GM12878 (cell line): Measurements from ENCODE around the gene XPNPEP2. TPM values are rescaled to one million over a fixed set of nuclear protein-coding genes. Genes with fewer than 3 reads are reported as not detected.

Experiments used
- ATAC-seq: fragments of 200-7000 bp; cut with Tn5 transposase; 3 replicates; pipeline ENCODE4 v1.9.1; 2020; ENCODE audit warnings: mild to moderate bottlenecking, moderate library complexity
- BruUV-seq: library from RNA; stranded (reverse); fragments of 400-500 nt; replicated peaks from 2 replicates; lab custom pipeline; 2021; lab: Mats Ljungman, UMichigan
- CTCF ChIA-PET: fragments of 300-600 bp; sonication (Branson Sonifier 250); formaldehyde crosslinking; extraction: SDS; loops from one replicate; lab custom pipeline; 2021; ENCODE audit warnings: inconsistent platforms; lab: Yijun Ruan, JAX
- POLR2A ChIA-PET: fragments of 350-600 bp; formaldehyde crosslinking; extraction: SDS; loops from one replicate; lab custom pipeline; 2021; ENCODE audit warnings: inconsistent platforms; lab: Charles Lee
- RAD21 ChIA-PET: fragments of 300-600 bp; sonication (Branson Sonifier 250); formaldehyde crosslinking; loops from one replicate; lab custom pipeline; 2023; ENCODE audit warnings: antibody characterized with exemption; ENCODE audit not compliant: unreplicated experiment; lab: Charles Lee
- SMC1A ChIA-PET: fragments of 300-600 bp; sonication (Branson Sonifier 250); formaldehyde crosslinking; loops from one replicate; lab custom pipeline; 2023; ENCODE audit not compliant: unreplicated experiment, uncharacterized antibody; lab: Charles Lee
- DNase-seq: peaks from one replicate; pipeline ENCODE4 v3.0.0-alpha.2; 2011; ENCODE audit warnings: low read depth, low spot score
- FAIRE-seq: peaks from 3 replicates; lab custom pipeline; 2011; peaks lifted over from hg19 to GRCh38; lab: Jason Lieb, UNC
- H2AFZ ChIP-seq: 2 replicates; pipeline ENCODE4 v1.6.0; 2011; ENCODE audit warnings: low read depth, low read length, control low read depth; ENCODE audit not compliant: control insufficient read depth
- H3K27ac ChIP-seq: 2 replicates; pipeline ENCODE4 v1.5.1; 2011; ENCODE audit warnings: control low read depth; ENCODE audit not compliant: control insufficient read depth, insufficient read depth
- H3K27me3 ChIP-seq, 2 experiments: replicated peaks in 1 of 2; 2 replicates each; pipeline versions ENCODE4 v1.6.0 to v1.6.1; 2011; ENCODE audit warnings: low read length in 1 of 2; ENCODE audit not compliant: control insufficient read depth in 2 of 2, insufficient read depth in 2 of 2
- H3K36me3 ChIP-seq, 2 experiments: 2 replicates each; pipeline ENCODE4 v1.5.1; 2011; ENCODE audit warnings: low read length in 1 of 2; ENCODE audit not compliant: control insufficient read depth in 2 of 2, insufficient read depth in 2 of 2
- H3K4me1 ChIP-seq: 2 replicates; pipeline ENCODE4 v1.6.1; 2011; ENCODE audit warnings: mild to moderate bottlenecking, low read length, moderate library complexity, mixed read lengths; ENCODE audit not compliant: control insufficient read depth, insufficient read depth
- H3K4me2 ChIP-seq: 2 replicates; pipeline ENCODE4 v1.6.0; 2011; ENCODE audit warnings: control low read depth; ENCODE audit not compliant: control insufficient read depth, insufficient read depth
- H3K4me3 ChIP-seq: fragments of 200-600 bp; sonication (generic); 2 replicates; pipeline ENCODE4 v1.5.1; 2016
- H3K79me2 ChIP-seq: 2 replicates; pipeline ENCODE4 v1.6.0; 2011; ENCODE audit warnings: low read length; ENCODE audit not compliant: control insufficient read depth, insufficient read depth
- H3K9ac ChIP-seq: 2 replicates; pipeline ENCODE4 v1.8.0; 2011; ENCODE audit warnings: low read length, control low read depth, mixed read lengths; ENCODE audit not compliant: control insufficient read depth, insufficient read depth
- H3K9me3 ChIP-seq: replicated peaks from 3 replicates; pipeline ENCODE4 v1.5.1; 2011; ENCODE audit warnings: mild to moderate bottlenecking, low read length; ENCODE audit not compliant: control insufficient read depth, insufficient read depth
- H4K20me1 ChIP-seq: 2 replicates; pipeline ENCODE4 v1.6.0; 2011; ENCODE audit not compliant: control insufficient read depth, insufficient read depth
- FOXK2 ChIP-seq: fragments of 450-650 bp; IDR thresholded peaks from 2 replicates; pipeline ENCODE4 v1.6.1; 2017; ENCODE audit warnings: mild to moderate bottlenecking, moderate library complexity
- MXI1 ChIP-seq: fragments of 150-350 bp; IDR thresholded peaks from 2 replicates; pipeline ENCODE4 v1.6.1; 2011; ENCODE audit warnings: low read depth, mild to moderate bottlenecking, inconsistent platforms, low read length, improper control_type of control experiment
- SMAD5 ChIP-seq: IDR thresholded peaks from 2 replicates; pipeline ENCODE4 v1.6.1; 2016; ENCODE audit warnings: antibody characterized with exemption, low read depth
- STAT3 ChIP-seq: IDR thresholded peaks from 2 replicates; pipeline ENCODE4 v1.6.1; 2011; ENCODE audit warnings: low read depth, low read length, improper control_type of control experiment
- TBL1XR1 ChIP-seq: IDR thresholded peaks from 2 replicates; pipeline ENCODE4 v1.6.1; 2012; ENCODE audit warnings: low read depth, low read length, improper control_type of control experiment
- ZNF622 ChIP-seq: fragments of 450-650 bp; IDR thresholded peaks from 2 replicates; pipeline ENCODE4 v1.6.1; 2017; ENCODE audit warnings: mild to moderate bottlenecking, inconsistent platforms
- ZSCAN29 ChIP-seq: fragments of 450-650 bp; IDR thresholded peaks from 2 replicates; pipeline ENCODE4 v1.6.1; 2017; ENCODE audit warnings: mild to moderate bottlenecking, moderate library complexity
- WGBS: methylation state at CpG from one replicate; pipeline ENCODE4 v1.1.6; 2016; ENCODE audit warnings: low lambda C conversion rate; ENCODE audit not compliant: insufficient replicate concordance, insufficient coverage; ENCODE audit errors: missing lambda C conversion rate; 5-methylcytosine and 5-hydroxymethylcytosine counted together
- in situ Hi-C: fragments of 300-500 bp; cut with MboI; formaldehyde crosslinking; loops from 9 replicates; pipeline ENCODE4 v1.14.3; 2018; ENCODE audit warnings: mixed read lengths
- intact Hi-C: fragments of 100-400 bp; cut with micrococcal nuclease; formaldehyde crosslinking; loops from one replicate; pipeline ENCODE4 v1.14.2; 2022; ENCODE audit not compliant: unreplicated experiment
- polyA plus RNA-seq, 11 experiments: library from polyadenylated mRNA; depleted of rRNA in 4 of 11; unstranded in 6 of 11; stranded (reverse) in 5 of 11; fragments of >200 nt; fragmentation: Nextera tagmentation in 4 of 11; fragmentation: Illumina TruSeq in 1 of 11; extraction: Ambion mirVana in 4 of 11; extraction: Trizol in 1 of 11; gene quantifications; 1 replicate in 1 of 11; 2 replicates in 10 of 11; pipeline versions ENCODE4 v1.2.1 to v1.2.3, GENCODE V29; 2011 to 2016; ENCODE audit warnings: inconsistent platforms in 2 of 11, missing spikeins in 2 of 11, low read depth in 1 of 11
- total RNA-seq, 4 experiments: library from RNA; depleted of rRNA in 3 of 4; stranded (reverse); fragments of >200 nt in 3 of 4; fragmentation: Illumina TruSeq in 1 of 4; extraction: Trizol in 1 of 4; gene quantifications; 2 replicates each; pipeline versions ENCODE4 v1.2.1 to v1.2.3, GENCODE V29; 2013 to 2021

Gene XPNPEP2
- total and polyA plus RNA-seq, 10 of the 15 experiments (the other 5 are each of a cell fraction or from before 2014, with no cell fraction given) = 0.04 to 0.37 (median 0.15) TPM

GRCh38 chrX:129728061-129728460 is 10.7 kb upstream of the XPNPEP2 start:
- ChIA-PET CTCF (interaction anchor here (3.1 to 6.4 kb wide), 3 partner anchors 90 to 123 kb away, joined by 15 to 74 read pairs (median 25); no protein-coding TSS in a partner anchor), SMC1A (interaction anchor here (3.1 kb wide), 1 partner anchor 91 kb away, joined by 28 read pairs; no protein-coding TSS in a partner anchor), RAD21 (no interaction called here)
- H2AFZ ChIP-seq = no peak overlapping the region
- FAIRE-seq = no peak
- BruUV-seq = no TSS peak
- H3K79me2 ChIP-seq = no peaks in the 10 kb centered on the region
- H3K4me3 ChIP-seq = no peak overlapping the region
- intact Hi-C loops (loop anchor here (5.0 kb wide), 1 partner anchor 94 kb away; no protein-coding TSS in a partner anchor), in situ Hi-C loops (no loop called here)
- no peak overlapping the region for H3K9ac ChIP-seq
- no peak for ATAC-seq
- no peaks in the 10 kb centered on the region for H4K20me1 ChIP-seq
- no peak overlapping the region for H3K27ac ChIP-seq
- 54% methylated on average over 4 of the region's 4 CpGs for WGBS
- DNase-seq = no peak
- no peaks in the 10 kb centered on the region for H3K9me3 ChIP-seq
- TF ChIP-seq SMAD5 = no peak
- no peak for TF ChIP-seq ZNF622
- TF ChIP-seq, all 136 proteins: peak for 0
- Histone ChIP-seq H3K27me3 (no peaks in the 10 kb centered on the region), H3K4me2 (no peak overlapping the region), H3K4me1 (no peaks in the 10 kb centered on the region), H3K36me3 (no peaks in the 10 kb centered on the region)
- POLR2A ChIA-PET = interaction anchor here (0.6 kb wide), 1 partner anchor 120 kb away, joined by 3 read pairs; no protein-coding TSS in a partner anchor

- H3K27ac ChIP-seq = no peak overlapping the region
- intact Hi-C loops = no loop called here
- H3K27me3 ChIP-seq = no peaks in the 10 kb centered on the region; a peak in 1 of 4 replicates
- ChIA-PET SMC1A (interaction anchor here (1.0 to 1.9 kb wide), 2 partner anchors 59 to 92 kb away, joined by 3 to 6 read pairs; no protein-coding TSS in a partner anchor), POLR2A (no interaction called here), CTCF (no interaction called here), RAD21 (no interaction called here)
- DNase-seq (no peak), FAIRE-seq (no peak), ATAC-seq (no peak)
- no TSS peak for BruUV-seq
- H3K4me3 ChIP-seq = no peak overlapping the region
- no peaks in the 10 kb centered on the region for H3K79me2 ChIP-seq
- H2AFZ ChIP-seq = no peak overlapping the region
- no peak overlapping the region for H3K9ac ChIP-seq
- no peaks in the 10 kb centered on the region for H3K4me1 ChIP-seq
- H3K4me2 ChIP-seq = no peak overlapping the region
- no peaks in the 10 kb centered on the region for H4K20me1 ChIP-seq
- WGBS = 5% methylated on average over 2 of the region's 2 CpGs
- in situ Hi-C loops = no loop called here
- no peaks in the 10 kb centered on the region for H3K9me3 ChIP-seq
- no peak for TF ChIP-seq ZSCAN29
- no peak for TF ChIP-seq TBL1XR1
- no peak for TF ChIP-seq STAT3
- no peak for TF ChIP-seq MXI1
- no peak for TF ChIP-seq FOXK2
- H3K36me3 ChIP-seq = no peaks in the 10 kb centered on the region
Observed at GRCh38 chrX:129731228-129731627, 7.6 kb upstream of the XPNPEP2 start.
